ENCODE results near the gene DDIT3.

DNA sequence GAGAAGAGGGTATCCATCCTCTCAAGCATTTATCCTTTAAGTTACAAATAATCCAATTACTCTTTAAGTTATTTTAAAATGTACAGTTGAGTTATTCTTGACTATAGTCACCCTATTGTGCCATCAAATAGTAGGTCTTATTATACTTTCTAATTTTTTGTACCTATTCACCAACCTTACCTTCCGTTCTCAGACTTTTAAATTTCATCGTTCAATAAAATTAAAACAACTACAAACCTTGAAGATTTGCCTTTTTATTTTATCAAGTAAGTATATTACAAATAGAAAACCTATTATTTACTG, 27.6 kb upstream of the DDIT3 start:
- TF ChIP-seq, protein P1, sequence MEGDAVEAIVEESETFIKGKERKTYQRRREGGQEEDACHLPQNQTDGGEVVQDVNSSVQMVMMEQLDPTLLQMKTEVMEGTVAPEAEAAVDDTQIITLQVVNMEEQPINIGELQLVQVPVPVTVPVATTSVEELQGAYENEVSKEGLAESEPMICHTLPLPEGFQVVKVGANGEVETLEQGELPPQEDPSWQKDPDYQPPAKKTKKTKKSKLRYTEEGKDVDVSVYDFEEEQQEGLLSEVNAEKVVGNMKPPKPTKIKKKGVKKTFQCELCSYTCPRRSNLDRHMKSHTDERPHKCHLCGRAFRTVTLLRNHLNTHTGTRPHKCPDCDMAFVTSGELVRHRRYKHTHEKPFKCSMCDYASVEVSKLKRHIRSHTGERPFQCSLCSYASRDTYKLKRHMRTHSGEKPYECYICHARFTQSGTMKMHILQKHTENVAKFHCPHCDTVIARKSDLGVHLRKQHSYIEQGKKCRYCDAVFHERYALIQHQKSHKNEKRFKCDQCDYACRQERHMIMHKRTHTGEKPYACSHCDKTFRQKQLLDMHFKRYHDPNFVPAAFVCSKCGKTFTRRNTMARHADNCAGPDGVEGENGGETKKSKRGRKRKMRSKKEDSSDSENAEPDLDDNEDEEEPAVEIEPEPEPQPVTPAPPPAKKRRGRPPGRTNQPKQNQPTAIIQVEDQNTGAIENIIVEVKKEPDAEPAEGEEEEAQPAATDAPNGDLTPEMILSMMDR (IDR thresholded peaks at IDR 0.05; ENCODE audit: low read depth, low read length), result no peak
- no peak for TF ChIP-seq POLR2A (IDR thresholded peaks at IDR 0.05; ENCODE audit: extremely low read depth, insufficient read length)

All from NB4 (cell line).